PC-3 (cell line): ENCODE measurements around the gene HOXD11. TPM values are rescaled to one million over a fixed set of nuclear protein-coding genes. Genes with fewer than 3 reads are reported as not detected.

Experiments
- ATAC-seq: fragments of 200-7000 bp; cut with Tn5 transposase; 2 replicates; pipeline ENCODE4 v1.9.1; 2020; ENCODE audit warnings: mild to moderate bottlenecking, moderate library complexity
- BruUV-seq: library from RNA; stranded (reverse); fragments of 400-500 nt; replicated peaks from 2 replicates; lab custom pipeline; 2021; lab: Mats Ljungman, UMichigan
- CTCF ChIA-PET: fragments of 300-600 bp; sonication (Branson Sonifier 250); formaldehyde crosslinking; loops from one replicate; lab custom pipeline; 2022; ENCODE audit warnings: antibody characterized with exemption; lab: Charles Lee
- POLR2A ChIA-PET: fragments of 300-600 bp; sonication (Branson Sonifier 250); formaldehyde crosslinking; loops from one replicate; lab custom pipeline; 2022; ENCODE audit warnings: antibody characterized with exemption; ENCODE audit not compliant: unreplicated experiment; lab: Charles Lee
- DNase-seq: peaks from one replicate; pipeline ENCODE4 v3.0.0-alpha.2; 2015
- H2AFZ ChIP-seq: fragments of 300-600 bp; sonication (generic); 2 replicates; pipeline ENCODE4 v1.6.0; 2016; ENCODE audit warnings: antibody characterized with exemption, low read length
- H3F3A ChIP-seq: fragments of 300-600 bp; sonication (generic); one replicate; pipeline ENCODE4 v1.6.0; 2017; ENCODE audit warnings: antibody characterized with exemption, low read length, control low read depth, mild to moderate bottlenecking; ENCODE audit not compliant: unreplicated experiment
- H3K27ac ChIP-seq: fragments of 300-600 bp; sonication (generic); 2 replicates; pipeline ENCODE4 v1.5.1; 2016; ENCODE audit warnings: mild to moderate bottlenecking, low read length
- H3K27me3 ChIP-seq: fragments of 300-600 bp; sonication (generic); 2 replicates; pipeline ENCODE4 v1.6.1; 2016; ENCODE audit warnings: low read length, mixed read lengths
- H3K36me3 ChIP-seq: fragments of 300-600 bp; sonication (generic); 2 replicates; pipeline ENCODE4 v1.6.1; 2016; ENCODE audit warnings: low read depth, mixed run types, low read length, mixed read lengths
- H3K4me1 ChIP-seq: fragments of 300-600 bp; sonication (generic); 2 replicates; pipeline ENCODE4 v1.5.1; 2016; ENCODE audit warnings: low read length; ENCODE audit not compliant: insufficient read depth
- H3K4me2 ChIP-seq: fragments of 300-600 bp; sonication (generic); 2 replicates; pipeline ENCODE4 v1.6.0; 2016; ENCODE audit warnings: low read length
- H3K4me3 ChIP-seq: fragments of 300-600 bp; sonication (generic); 2 replicates; pipeline ENCODE4 v1.5.1; 2016; ENCODE audit warnings: mild to moderate bottlenecking, low read length, mixed read lengths
- H3K79me2 ChIP-seq: fragments of 300-600 bp; sonication (generic); 2 replicates; pipeline ENCODE4 v1.6.1; 2017; ENCODE audit warnings: low read length, mixed read lengths
- H3K9ac ChIP-seq: fragments of 300-600 bp; sonication (generic); 2 replicates; pipeline ENCODE4 v1.6.0; 2016; ENCODE audit warnings: mild to moderate bottlenecking, low read length
- H3K9me2 ChIP-seq: fragments of 300-600 bp; sonication (generic); replicated peaks from 2 replicates; pipeline ENCODE4 v1.6.1; 2016; ENCODE audit warnings: mixed run types, low read length, mixed read lengths
- H3K9me3 ChIP-seq: fragments of 300-600 bp; sonication (generic); 2 replicates; pipeline ENCODE4 v1.6.1; 2016; ENCODE audit warnings: low read length, mixed read lengths
- H4K20me1 ChIP-seq: fragments of 300-600 bp; sonication (generic); 2 replicates; pipeline ENCODE4 v1.6.1; 2016; ENCODE audit warnings: low read length, mixed read lengths
- CTCF ChIP-seq: fragments of 300-600 bp; sonication (generic); conservative IDR thresholded peaks from 2 replicates; pipeline ENCODE4 v1.5.1; 2017; ENCODE audit warnings: antibody characterized with exemption, low read depth, mild to moderate bottlenecking, low read length
- EZH2 ChIP-seq: fragments of 300-600 bp; sonication (generic); IDR thresholded peaks from one replicate; pipeline ENCODE4 v1.6.1; 2017; ENCODE audit warnings: antibody characterized with exemption, mild to moderate bottlenecking, low read length; ENCODE audit not compliant: unreplicated experiment
- EZH2phosphoT487 ChIP-seq: fragments of 300-600 bp; sonication (generic); IDR thresholded peaks from 2 replicates; pipeline ENCODE4 v1.6.1; 2018; ENCODE audit warnings: mild to moderate bottlenecking, antibody characterized with exemption, low read length, borderline replicate concordance
- intact Hi-C: fragments of 100-400 bp; cut with micrococcal nuclease; formaldehyde crosslinking; loops from 2 replicates; pipeline ENCODE4 v1.9.0; 2023
- total RNA-seq: library from RNA; depleted of rRNA; stranded (reverse); fragments of >200 nt; gene quantifications from 2 replicates; pipeline ENCODE4 v1.2.3, GENCODE V29; 2014

The HOXD11 gene
- total RNA-seq, 1 experiment from 2014 or later = not detected

GRCh38 chr2:176138923-176139660, 32.0 kb downstream of the HOXD11 start:
- Histone ChIP-seq H3K4me3 (no peak overlapping the region), H2AFZ (no peak overlapping the region), H3K79me2 (peaks cover 21% of the 10 kb centered on the region), H3K27me3 (no peaks in the 10 kb centered on the region), H4K20me1 (no peaks in the 10 kb centered on the region), H3K9me3 (no peaks in the 10 kb centered on the region), H3K4me2 (no peak overlapping the region), H3K36me3 (no peaks in the 10 kb centered on the region), H3K4me1 (peaks cover 17% of the 10 kb centered on the region), H3K9ac (no peak overlapping the region), H3F3A (peaks cover 4% of the 10 kb centered on the region), H3K27ac (no peak overlapping the region), H3K9me2 (no peaks in the 10 kb centered on the region)
- BruUV-seq = no TSS peak
- ChIA-PET POLR2A (no interaction called here), CTCF (interaction anchor here (1.0 to 2.1 kb wide), 2 partner anchors 316 to 513 kb away, joined by 4 to 52 read pairs; no protein-coding TSS in a partner anchor)
- ATAC-seq (no peak), DNase-seq (no peak)
- intact Hi-C loops = no loop called here
- TF ChIP-seq CTCF (no peak), EZH2phosphoT487 (no peak), EZH2 (no peak)

- no peak for TF ChIP-seq CTCF
- TF ChIP-seq EZH2 = no peak
- TF ChIP-seq EZH2phosphoT487 = no peak
- H3K9me2 ChIP-seq = no peaks in the 10 kb centered on the region
- ChIA-PET CTCF (interaction anchor here (0.6 to 2.1 kb wide), 12 partner anchors 192 to 1584 kb away, joined by 3 to 52 read pairs (median 9); no protein-coding TSS in a partner anchor), POLR2A (interaction anchor here (0.6 kb wide), 1 partner anchor 308 kb away, joined by 13 read pairs; no protein-coding TSS in a partner anchor)
- H3K9ac ChIP-seq = peak overlapping the region; percentile 69; the same call in 1 of the 2 replicates
- H2AFZ ChIP-seq = peak overlapping the region; percentile 74; the same call in 1 of the 2 replicates
- intact Hi-C loops = loop anchor here (1.0 to 5.0 kb wide), 5 partner anchors 187 to 512 kb away; no protein-coding TSS in a partner anchor
- no peak for DNase-seq
- no peaks in the 10 kb centered on the region for H3K36me3 ChIP-seq
- H3K9me3 ChIP-seq = no peaks in the 10 kb centered on the region
- no peak for ATAC-seq
- H3K4me3 ChIP-seq = peak overlapping the region; percentile 75
- H3K4me2 ChIP-seq = peak overlapping the region; percentile 84
- no peak overlapping the region for H3K27ac ChIP-seq
- peaks cover 17% of the 10 kb centered on the region for H3K4me1 ChIP-seq
- H4K20me1 ChIP-seq = no peaks in the 10 kb centered on the region
- H3F3A ChIP-seq = no peaks in the 10 kb centered on the region
- no TSS peak for BruUV-seq
- H3K79me2 ChIP-seq = peaks cover 21% of the 10 kb centered on the region
- H3K27me3 ChIP-seq = no peaks in the 10 kb centered on the region
Observed at GRCh38 chr2:176139661-176140512, 32.8 kb downstream of the HOXD11 start.
